ENCODE data around the gene RAD51AP1.

The RAD51AP1 gene

DNA sequence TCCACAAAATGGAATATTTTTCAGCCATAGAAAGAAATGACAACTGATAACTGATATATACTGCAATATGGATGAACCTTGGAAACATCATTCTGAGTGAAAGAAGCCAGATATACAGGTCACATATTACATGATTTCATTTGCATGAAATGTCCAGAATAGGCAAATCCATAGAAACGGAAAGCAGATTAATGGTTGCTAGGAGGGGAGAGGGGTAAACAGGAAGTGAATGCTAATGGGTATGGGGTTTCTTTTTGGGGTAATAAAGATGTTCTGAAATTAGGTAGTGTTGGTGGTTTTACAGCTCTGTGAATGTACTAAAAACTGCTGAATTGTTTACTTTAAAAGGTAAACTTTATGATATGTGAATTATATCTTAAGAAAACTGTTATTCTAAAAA is 6.5 kb downstream of the RAD51AP1 start:
- TF ChIP-seq EZH2phosphoT487 (IDR thresholded peaks at IDR 0.05; ENCODE audit: low read length) (no peak), EZH2 (optimal IDR thresholded peaks at IDR 0.05; ENCODE audit: low read depth, low read length) (no peak)
- TF ChIP-seq, protein P1, sequence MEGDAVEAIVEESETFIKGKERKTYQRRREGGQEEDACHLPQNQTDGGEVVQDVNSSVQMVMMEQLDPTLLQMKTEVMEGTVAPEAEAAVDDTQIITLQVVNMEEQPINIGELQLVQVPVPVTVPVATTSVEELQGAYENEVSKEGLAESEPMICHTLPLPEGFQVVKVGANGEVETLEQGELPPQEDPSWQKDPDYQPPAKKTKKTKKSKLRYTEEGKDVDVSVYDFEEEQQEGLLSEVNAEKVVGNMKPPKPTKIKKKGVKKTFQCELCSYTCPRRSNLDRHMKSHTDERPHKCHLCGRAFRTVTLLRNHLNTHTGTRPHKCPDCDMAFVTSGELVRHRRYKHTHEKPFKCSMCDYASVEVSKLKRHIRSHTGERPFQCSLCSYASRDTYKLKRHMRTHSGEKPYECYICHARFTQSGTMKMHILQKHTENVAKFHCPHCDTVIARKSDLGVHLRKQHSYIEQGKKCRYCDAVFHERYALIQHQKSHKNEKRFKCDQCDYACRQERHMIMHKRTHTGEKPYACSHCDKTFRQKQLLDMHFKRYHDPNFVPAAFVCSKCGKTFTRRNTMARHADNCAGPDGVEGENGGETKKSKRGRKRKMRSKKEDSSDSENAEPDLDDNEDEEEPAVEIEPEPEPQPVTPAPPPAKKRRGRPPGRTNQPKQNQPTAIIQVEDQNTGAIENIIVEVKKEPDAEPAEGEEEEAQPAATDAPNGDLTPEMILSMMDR (IDR thresholded peaks at IDR 0.05; ENCODE audit: low read length), result no peak
- H3K9me3 ChIP-seq (replicated peaks; ENCODE audit: insufficient read depth, low read length), result no peaks in the 10 kb centered on the region
- no peaks in the 10 kb centered on the region for H3K27me3 ChIP-seq (replicated peaks; ENCODE audit: insufficient read depth, low read length)
- H2AFZ ChIP-seq (ENCODE audit: low read length), result no peak overlapping the region
- H3K4me3 ChIP-seq (ENCODE audit: low read length), result no peak overlapping the region
- no peak for DNase-seq
- H3K79me2 ChIP-seq (ENCODE audit: low read length), result peaks cover 31% of the 10 kb centered on the region
- H4K20me1 ChIP-seq (ENCODE audit: insufficient read depth, low read length), result no peaks in the 10 kb centered on the region
- peaks cover 5% of the 10 kb centered on the region; the same call in 1 of the 2 replicates for H3K4me1 ChIP-seq (ENCODE audit: low read length)
- H3K9me2 ChIP-seq (replicated peaks; ENCODE audit: insufficient read depth, low read length), result no peaks in the 10 kb centered on the region
- H3F3A ChIP-seq (ENCODE audit: insufficient read depth, low read length), result no peaks in the 10 kb centered on the region
- peaks cover 16% of the 10 kb centered on the region; the same call in 1 of the 2 replicates for H3K36me3 ChIP-seq (replicated peaks; ENCODE audit: insufficient read depth, low read length)
- no peak overlapping the region for H3K4me2 ChIP-seq (ENCODE audit: low read depth, low read length)
- H3K9ac ChIP-seq (ENCODE audit: low read length), result no peak overlapping the region
- no peak overlapping the region for H3K27ac ChIP-seq (ENCODE audit: low read length)

GRCh38 chr12:4552191-4552590 is 13.5 kb downstream of the RAD51AP1 start:
- H3K9me2 ChIP-seq (replicated peaks; ENCODE audit: insufficient read depth, low read length), result no peaks in the 10 kb centered on the region
- H3F3A ChIP-seq (ENCODE audit: insufficient read depth, low read length), result no peaks in the 10 kb centered on the region
- H4K20me1 ChIP-seq (ENCODE audit: insufficient read depth, low read length), result no peaks in the 10 kb centered on the region
- H3K79me2 ChIP-seq (ENCODE audit: low read length), result no peaks in the 10 kb centered on the region
- H3K27ac ChIP-seq (ENCODE audit: low read length), result no peak overlapping the region
- no peak overlapping the region for H3K4me2 ChIP-seq (ENCODE audit: low read depth, low read length)
- DNase-seq, result no peak
- H3K36me3 ChIP-seq (replicated peaks; ENCODE audit: insufficient read depth, low read length), result no peaks in the 10 kb centered on the region; the same call in 1 of the 2 replicates
- TF ChIP-seq EZH2 (optimal IDR thresholded peaks at IDR 0.05; ENCODE audit: low read depth, low read length) (no peak), EZH2phosphoT487 (IDR thresholded peaks at IDR 0.05; ENCODE audit: low read length) (no peak)
- TF ChIP-seq, protein P1 (IDR thresholded peaks at IDR 0.05; ENCODE audit: low read length), result no peak
- H3K9me3 ChIP-seq (replicated peaks; ENCODE audit: insufficient read depth, low read length), result no peaks in the 10 kb centered on the region
- no peaks in the 10 kb centered on the region for H3K4me1 ChIP-seq (ENCODE audit: low read length)
- no peak overlapping the region for H3K9ac ChIP-seq (ENCODE audit: low read length)
- H3K4me3 ChIP-seq (ENCODE audit: low read length), result no peak overlapping the region
- H3K27me3 ChIP-seq (replicated peaks; ENCODE audit: insufficient read depth, low read length), result no peaks in the 10 kb centered on the region
- no peak overlapping the region for H2AFZ ChIP-seq (ENCODE audit: low read length)

DNA sequence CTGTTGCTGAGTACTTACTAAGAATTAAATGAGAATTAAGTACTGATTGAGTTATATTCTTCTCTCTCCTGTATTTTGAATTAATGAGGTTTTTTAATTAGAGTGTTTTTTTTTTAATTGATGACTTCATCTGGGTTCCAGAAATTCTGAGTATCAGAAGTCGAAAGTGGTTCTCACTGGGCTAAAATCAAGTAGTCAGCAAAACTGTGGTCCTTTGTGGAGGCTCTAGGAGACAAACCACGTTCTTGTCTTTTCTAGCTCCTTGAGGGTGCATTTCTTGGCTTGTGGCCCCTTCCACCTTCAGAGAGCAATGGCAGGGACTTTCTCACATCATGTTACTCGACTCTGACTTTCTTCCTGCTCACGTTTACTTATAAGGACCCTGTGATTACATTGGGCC is 15.3 kb downstream of the RAD51AP1 start:
- H3K4me3 ChIP-seq (ENCODE audit: low read length), result no peak overlapping the region
- H3K4me1 ChIP-seq (ENCODE audit: low read length), result no peaks in the 10 kb centered on the region
- no peaks in the 10 kb centered on the region for H4K20me1 ChIP-seq (ENCODE audit: insufficient read depth, low read length)
- peaks cover under 1% of the 10 kb centered on the region; the same call in 1 of the 2 replicates for H3K36me3 ChIP-seq (replicated peaks; ENCODE audit: insufficient read depth, low read length)
- H2AFZ ChIP-seq (ENCODE audit: low read length), result no peak overlapping the region
- H3K79me2 ChIP-seq (ENCODE audit: low read length), result no peaks in the 10 kb centered on the region
- no peaks in the 10 kb centered on the region for H3K27me3 ChIP-seq (replicated peaks; ENCODE audit: insufficient read depth, low read length)
- H3K4me2 ChIP-seq (ENCODE audit: low read depth, low read length), result no peak overlapping the region
- no peak for DNase-seq
- no peaks in the 10 kb centered on the region for H3F3A ChIP-seq (ENCODE audit: insufficient read depth, low read length)
- H3K9me2 ChIP-seq (replicated peaks; ENCODE audit: insufficient read depth, low read length), result no peaks in the 10 kb centered on the region
- no peak overlapping the region for H3K27ac ChIP-seq (ENCODE audit: low read length)
- no peaks in the 10 kb centered on the region for H3K9me3 ChIP-seq (replicated peaks; ENCODE audit: insufficient read depth, low read length)
- H3K9ac ChIP-seq (ENCODE audit: low read length), result no peak overlapping the region
- TF ChIP-seq EZH2 (optimal IDR thresholded peaks at IDR 0.05; ENCODE audit: low read depth, low read length), result no peak
- TF ChIP-seq EZH2phosphoT487 (IDR thresholded peaks at IDR 0.05; ENCODE audit: low read length), result no peak
- TF ChIP-seq, protein P1 (IDR thresholded peaks at IDR 0.05; ENCODE audit: low read length), result no peak
